ENCODE results near the gene ROCK2. TPM values are rescaled to one million over a fixed set of nuclear protein-coding genes. Genes with fewer than 3 reads are reported as not detected.

Gene ROCK2
- total and polyA plus RNA-seq, 2 of the 13 experiments (the other 11 are each of a cell fraction or from before 2014, with no cell fraction given) = 38.1 to 119 TPM

DNA sequence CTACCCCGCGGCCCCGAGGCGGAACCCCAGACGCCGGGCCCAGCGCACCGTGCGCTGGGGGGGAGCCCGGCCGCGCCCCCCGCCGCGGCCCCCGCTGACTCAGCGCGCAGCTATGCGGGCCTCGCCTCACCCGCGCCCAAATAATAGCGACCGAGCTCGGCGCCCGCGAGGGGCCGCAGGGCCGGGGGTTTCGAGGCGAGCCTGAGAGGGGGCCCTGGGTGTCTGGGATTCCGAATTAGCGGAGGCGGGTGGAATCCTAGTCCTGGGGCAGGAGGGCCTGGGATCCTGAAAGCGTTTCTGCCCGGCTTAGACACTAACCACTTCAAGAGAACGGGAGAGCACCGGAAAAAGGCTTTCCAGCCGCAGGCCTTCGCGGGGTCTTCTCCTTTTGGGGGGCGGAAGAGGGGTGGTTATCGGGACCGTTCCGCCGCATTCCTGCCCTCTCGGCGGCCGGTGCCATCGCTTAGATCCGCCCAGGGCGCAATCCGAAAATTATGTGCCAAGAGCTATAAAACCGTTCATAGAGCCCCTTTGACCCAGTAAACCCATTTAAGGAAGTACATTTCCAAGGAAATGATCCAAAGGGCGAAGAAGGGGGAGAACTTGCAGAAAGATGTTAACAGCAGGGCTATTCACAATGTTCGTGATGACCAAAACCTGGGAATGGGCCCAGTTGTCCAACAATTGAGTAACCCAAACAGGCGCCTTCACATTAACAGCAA, 681 bp upstream of the ROCK2 start (continued):
- TF ChIP-seq ZNF773 (CRISPR knock-in tag; IDR thresholded peaks at IDR 0.05; ENCODE audit: borderline replicate concordance) (0 out of 2 replicates have a peak, but pooled peaks have one; percentile 20), NFAT5 (CRISPR knock-in tag; IDR thresholded peaks at IDR 0.05) (no peak; the same call in 1 of the 2 replicates), PATZ1 (CRISPR knock-in tag; IDR thresholded peaks at IDR 0.05) (peak; percentile 93), ZNF451 (CRISPR knock-in tag; IDR thresholded peaks at IDR 0.05) (no peak), NFIC (IDR thresholded peaks at IDR 0.05; ENCODE audit: low read length) (peak; percentile 53), MATR3 (CRISPR knock-in tag; IDR thresholded peaks at IDR 0.05) (no peak), HDAC6 (IDR thresholded peaks at IDR 0.05; ENCODE audit: low read depth, low read length) (no peak), ZNF780A (CRISPR knock-in tag; IDR thresholded peaks at IDR 0.05) (no peak), ZBTB4 (CRISPR knock-in tag; IDR thresholded peaks at IDR 0.05; ENCODE audit: borderline replicate concordance) (no peak), ADNP (CRISPR knock-in tag; IDR thresholded peaks at IDR 0.05) (no peak), PHB2 (IDR thresholded peaks at IDR 0.05; ENCODE audit: partially characterized antibody) (no peak)
- TF ChIP-seq, protein P1, sequence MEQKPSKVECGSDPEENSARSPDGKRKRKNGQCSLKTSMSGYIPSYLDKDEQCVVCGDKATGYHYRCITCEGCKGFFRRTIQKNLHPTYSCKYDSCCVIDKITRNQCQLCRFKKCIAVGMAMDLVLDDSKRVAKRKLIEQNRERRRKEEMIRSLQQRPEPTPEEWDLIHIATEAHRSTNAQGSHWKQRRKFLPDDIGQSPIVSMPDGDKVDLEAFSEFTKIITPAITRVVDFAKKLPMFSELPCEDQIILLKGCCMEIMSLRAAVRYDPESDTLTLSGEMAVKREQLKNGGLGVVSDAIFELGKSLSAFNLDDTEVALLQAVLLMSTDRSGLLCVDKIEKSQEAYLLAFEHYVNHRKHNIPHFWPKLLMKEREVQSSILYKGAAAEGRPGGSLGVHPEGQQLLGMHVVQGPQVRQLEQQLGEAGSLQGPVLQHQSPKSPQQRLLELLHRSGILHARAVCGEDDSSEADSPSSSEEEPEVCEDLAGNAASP (CRISPR knock-in tag; IDR thresholded peaks at IDR 0.05; ENCODE audit: borderline replicate concordance) = 0 out of 2 replicates have a peak, but pooled peaks have one; percentile 4
- TF ChIP-seq, protein P2, sequence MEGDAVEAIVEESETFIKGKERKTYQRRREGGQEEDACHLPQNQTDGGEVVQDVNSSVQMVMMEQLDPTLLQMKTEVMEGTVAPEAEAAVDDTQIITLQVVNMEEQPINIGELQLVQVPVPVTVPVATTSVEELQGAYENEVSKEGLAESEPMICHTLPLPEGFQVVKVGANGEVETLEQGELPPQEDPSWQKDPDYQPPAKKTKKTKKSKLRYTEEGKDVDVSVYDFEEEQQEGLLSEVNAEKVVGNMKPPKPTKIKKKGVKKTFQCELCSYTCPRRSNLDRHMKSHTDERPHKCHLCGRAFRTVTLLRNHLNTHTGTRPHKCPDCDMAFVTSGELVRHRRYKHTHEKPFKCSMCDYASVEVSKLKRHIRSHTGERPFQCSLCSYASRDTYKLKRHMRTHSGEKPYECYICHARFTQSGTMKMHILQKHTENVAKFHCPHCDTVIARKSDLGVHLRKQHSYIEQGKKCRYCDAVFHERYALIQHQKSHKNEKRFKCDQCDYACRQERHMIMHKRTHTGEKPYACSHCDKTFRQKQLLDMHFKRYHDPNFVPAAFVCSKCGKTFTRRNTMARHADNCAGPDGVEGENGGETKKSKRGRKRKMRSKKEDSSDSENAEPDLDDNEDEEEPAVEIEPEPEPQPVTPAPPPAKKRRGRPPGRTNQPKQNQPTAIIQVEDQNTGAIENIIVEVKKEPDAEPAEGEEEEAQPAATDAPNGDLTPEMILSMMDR (CRISPR knock-in tag; IDR thresholded peaks at IDR 0.05) = no peak; the same call in 1 of the 2 replicates

Data from HepG2 (cell line).